BLaER1 treated with 17β-estradiol and CSF1 and Interleukin-3, amounts not matched to agents 10 nM and 100 nM (cell line): ENCODE results near the gene VWA5A.
A peak's percentile ranks its signal among the peaks of the same experiment; 100 is the strongest.

Experiments used
- H3K27ac ChIP-seq, 11 experiments: shearing (Covaris generic); formaldehyde crosslinking; 2 replicates each; pipeline ENCODE4 v1.8.1; 2022
- H3K27me3 ChIP-seq, 11 experiments: shearing (Covaris generic); formaldehyde crosslinking; 2 replicates each; pipeline ENCODE4 v1.8.1; 2022
- H3K36me3 ChIP-seq, 11 experiments: shearing (Covaris generic); formaldehyde crosslinking; 2 replicates each; pipeline ENCODE4 v1.8.1; 2022
- H3K4me1 ChIP-seq, 10 experiments: shearing (Covaris generic); formaldehyde crosslinking; 2 replicates each; pipeline ENCODE4 v1.8.1; 2022
- H3K4me2 ChIP-seq, 11 experiments: shearing (Covaris generic); formaldehyde crosslinking; 2 replicates each; pipeline ENCODE4 v1.8.1; 2022
- H3K4me3 ChIP-seq, 10 experiments: shearing (Covaris generic); formaldehyde crosslinking; 2 replicates each; pipeline ENCODE4 v1.8.1; 2022
- H3K9ac ChIP-seq, 11 experiments: shearing (Covaris generic); formaldehyde crosslinking; 2 replicates each; pipeline ENCODE4 v1.8.1; 2022
- H3K9me3 ChIP-seq, 11 experiments: shearing (Covaris generic); formaldehyde crosslinking; replicated peaks in 1 of 11; 2 replicates each; pipeline ENCODE4 v1.8.1; 2022
- H4K20me1 ChIP-seq, 11 experiments: shearing (Covaris generic); formaldehyde crosslinking; 2 replicates each; pipeline ENCODE4 v1.8.1; 2022
- Cebpa-rat ChIP-seq, 11 experiments: shearing (Covaris generic); IDR thresholded peaks; 2 replicates each; pipeline ENCODE4 v1.8.1; 2022

The VWA5A gene

GRCh38 chr11:124170801-124171586 is 55.7 kb downstream of the VWA5A start:
- Histone ChIP-seq H3K4me2 (no peak overlapping the region), H3K9ac (no peak overlapping the region), H3K4me3 (no peak overlapping the region), H3K4me1 (peaks cover 0 to 5% (median 0%) of the 10 kb centered on the region in 10 experiments; a peak in 2 of 20 replicates), H3K36me3 (no peaks in the 10 kb centered on the region), H3K27ac (no peak overlapping the region), H3K27me3 (no peaks in the 10 kb centered on the region), H3K9me3 (peaks cover 0 to 7% (median 4%) of the 10 kb centered on the region in 11 experiments; a peak in 8 of 22 replicates), H4K20me1 (no peaks in the 10 kb centered on the region)
- TF ChIP-seq Cebpa-rat (IDR thresholded peaks at IDR 0.05) = no peak

GRCh38 chr11:124172101-124172500 is 56.9 kb downstream of the VWA5A start:
- H3K36me3 ChIP-seq = no peaks in the 10 kb centered on the region
- no peaks in the 10 kb centered on the region for H4K20me1 ChIP-seq
- H3K4me1 ChIP-seq = peaks cover 0 to 5% (median 0%) of the 10 kb centered on the region in 10 experiments; a peak in 2 of 20 replicates
- H3K9me3 ChIP-seq = peaks cover 0 to 7% (median 4%) of the 10 kb centered on the region in 11 experiments; a peak in 8 of 22 replicates
- H3K27ac ChIP-seq = no peak overlapping the region
- no peak overlapping the region for H3K4me2 ChIP-seq
- no peak overlapping the region for H3K4me3 ChIP-seq
- H3K27me3 ChIP-seq = no peaks in the 10 kb centered on the region
- no peak for TF ChIP-seq Cebpa-rat (IDR thresholded peaks at IDR 0.05)
- no peak overlapping the region for H3K9ac ChIP-seq

- no peak for TF ChIP-seq Cebpa-rat (IDR thresholded peaks at IDR 0.05)
- peaks cover 0 to 5% (median 0%) of the 10 kb centered on the region in 10 experiments; a peak in 2 of 20 replicates for H3K4me1 ChIP-seq
- no peak overlapping the region for H3K27ac ChIP-seq
These were observed 57.3 kb downstream of the VWA5A start for GRCh38 chr11:124172599-124172998.

GRCh38 chr11:124174001-124174583 is 58.8 kb downstream of the VWA5A start:
- H4K20me1 ChIP-seq = no peaks in the 10 kb centered on the region
- peaks cover 0 to 5% (median 0%) of the 10 kb centered on the region in 10 experiments; a peak in 2 of 20 replicates for H3K4me1 ChIP-seq
- no peaks in the 10 kb centered on the region for H3K36me3 ChIP-seq
- peaks cover 0 to 7% (median 4%) of the 10 kb centered on the region in 11 experiments; a peak in 8 of 22 replicates for H3K9me3 ChIP-seq
- H3K27ac ChIP-seq = no peak overlapping the region
- no peak overlapping the region for H3K9ac ChIP-seq
- TF ChIP-seq Cebpa-rat (IDR thresholded peaks at IDR 0.05) = no peak
- no peaks in the 10 kb centered on the region for H3K27me3 ChIP-seq
- H3K4me2 ChIP-seq = 0 out of 22 replicates have a peak overlapping the region, but pooled peaks of 1 of the 11 experiments have one; percentile 12
- H3K4me3 ChIP-seq = no peak overlapping the region

More at GRCh38 chr11:124172599-124172998, 57.3 kb downstream of the VWA5A start:
- H3K9me3 ChIP-seq = peaks cover 0 to 7% (median 4%) of the 10 kb centered on the region in 11 experiments; a peak in 8 of 22 replicates
- no peaks in the 10 kb centered on the region for H3K27me3 ChIP-seq
- no peak overlapping the region for H3K9ac ChIP-seq
- no peak overlapping the region for H3K4me2 ChIP-seq
- no peaks in the 10 kb centered on the region for H4K20me1 ChIP-seq
- H3K36me3 ChIP-seq = no peaks in the 10 kb centered on the region
- no peak overlapping the region for H3K4me3 ChIP-seq

GRCh38 chr11:124176925-124177715 is 61.9 kb downstream of the VWA5A start:
- Histone ChIP-seq H3K36me3 (no peaks in the 10 kb centered on the region), H3K27me3 (no peaks in the 10 kb centered on the region), H3K9me3 (no peaks in the 10 kb centered on the region), H3K4me2 (no peak overlapping the region), H3K9ac (no peak overlapping the region), H3K4me1 (peaks cover 0 to 5% (median 0%) of the 10 kb centered on the region in 10 experiments; a peak in 2 of 20 replicates), H4K20me1 (no peaks in the 10 kb centered on the region), H3K4me3 (no peak overlapping the region), H3K27ac (no peak overlapping the region)
- TF ChIP-seq Cebpa-rat (IDR thresholded peaks at IDR 0.05) = no peak

GRCh38 chr11:124179310-124179709 is 64.1 kb downstream of the VWA5A start:
- Histone ChIP-seq H3K4me2 (no peak overlapping the region), H3K9me3 (no peaks in the 10 kb centered on the region), H3K27me3 (no peaks in the 10 kb centered on the region), H3K4me3 (no peak overlapping the region), H4K20me1 (no peaks in the 10 kb centered on the region), H3K4me1 (peaks cover 0 to under 1% (median 0%) of the 10 kb centered on the region in 10 experiments; a peak in 1 of 20 replicates), H3K9ac (no peak overlapping the region), H3K27ac (no peak overlapping the region), H3K36me3 (no peaks in the 10 kb centered on the region)
- TF ChIP-seq Cebpa-rat (IDR thresholded peaks at IDR 0.05) = no peak

GRCh38 chr11:124183068-124183467 is 67.8 kb downstream of the VWA5A start, which contains the start of gene OR10D3:
TSS of gene OR10D3 (plus strand) at chr11:124183345. CDS start at chr11:124185270, 1,925 bp downstream.
- Histone ChIP-seq H3K36me3 (no peaks in the 10 kb centered on the region), H3K9ac (no peak within 1 kb of the TSS), H3K27ac (no peak within 1 kb of the TSS), H3K4me1 (no peaks in the 10 kb centered on the region), H3K27me3 (no peaks in the 10 kb centered on the region), H4K20me1 (no peaks in the 10 kb centered on the region), H3K4me3 (no peak within 1 kb of the TSS), H3K4me2 (no peak within 1 kb of the TSS), H3K9me3 (no peaks in the 10 kb centered on the region)
- TF ChIP-seq Cebpa-rat (IDR thresholded peaks at IDR 0.05) = no peak

- Histone ChIP-seq H4K20me1 (no peaks in the 10 kb centered on the region), H3K27me3 (no peaks in the 10 kb centered on the region), H3K27ac (no peak overlapping the region), H3K9me3 (no peaks in the 10 kb centered on the region), H3K4me2 (no peak overlapping the region), H3K9ac (no peak overlapping the region), H3K36me3 (no peaks in the 10 kb centered on the region), H3K4me3 (no peak overlapping the region), H3K4me1 (peaks cover 0 to 10% (median 0%) of the 10 kb centered on the region in 10 experiments; a peak in 3 of 20 replicates)
- no peak for TF ChIP-seq Cebpa-rat (IDR thresholded peaks at IDR 0.05)
These were observed 75.3 kb downstream of the VWA5A start for GRCh38 chr11:124190298-124191139.
